ENCODE results near the gene GIMAP6.
"Not testable (repeated sequence)": the region's sequence is repeated elsewhere in the genome, so short reads cannot be mapped to it uniquely, and the experiment has no call there.

Gene GIMAP6

DNA sequence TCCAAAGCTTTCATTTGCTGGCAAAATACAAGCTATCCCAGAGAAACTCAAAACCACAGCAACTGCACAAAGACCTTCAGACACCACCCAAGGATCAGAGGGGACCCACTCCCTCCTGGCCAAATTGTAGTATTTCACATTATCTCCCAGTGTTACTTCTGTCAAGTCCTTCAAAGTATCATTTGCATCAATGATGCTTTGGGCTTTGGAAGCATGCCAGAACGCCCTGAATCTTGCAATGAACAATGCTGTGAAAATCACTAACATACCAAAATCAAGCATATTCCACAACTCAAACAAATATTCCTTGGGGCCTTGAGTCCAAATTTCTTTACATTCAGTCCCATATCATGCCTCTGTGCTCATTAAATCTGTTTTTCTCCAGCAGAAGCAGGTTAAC is 17.8 kb downstream of the GIMAP6 start:
- not testable (repeated sequence) for H2AK5ac ChIP-seq (ENCODE audit: low read length, severe bottlenecking); H3K4me2 ChIP-seq (ENCODE audit: low read length, poor library complexity, severe bottlenecking); H3K27ac ChIP-seq (ENCODE audit: low read length, poor library complexity, severe bottlenecking); H3K9ac ChIP-seq (ENCODE audit: low read length); H3K4me3 ChIP-seq (ENCODE audit: insufficient read depth in 1 of 2, low read depth in 1 of 2, low read length in 2 of 2); H3K9me3 ChIP-seq (ENCODE audit: control insufficient read depth, low read length); H4K91ac ChIP-seq (ENCODE audit: low read length); H2BK120ac ChIP-seq (ENCODE audit: low read depth, low read length); H2AFZ ChIP-seq (ENCODE audit: low read depth, low read length); H3K36me3 ChIP-seq (ENCODE audit: control insufficient read depth in 1 of 2, insufficient read depth in 2 of 2, low read depth in 1 of 2, low read length in 2 of 2); H3K4ac ChIP-seq (ENCODE audit: low read depth in 1 of 2, low read length in 2 of 2); H3K79me1 ChIP-seq (replicated peaks; ENCODE audit: low read length, poor library complexity, severe bottlenecking); H3K18ac ChIP-seq (ENCODE audit: low read depth in 1 of 2, low read length in 2 of 2); H3K23ac ChIP-seq (ENCODE audit: low read length in 2 of 2); H2BK15ac ChIP-seq (ENCODE audit: low read depth, poor library complexity, severe bottlenecking); H2BK12ac ChIP-seq (ENCODE audit: low read length in 2 of 2); H3K14ac ChIP-seq (ENCODE audit: low read length in 2 of 2); DNase-seq; H3K4me1 ChIP-seq (ENCODE audit: control insufficient read depth, insufficient read depth, low read depth, low read length); H2BK5ac ChIP-seq (ENCODE audit: low read depth, low read length, poor library complexity, severe bottlenecking); H4K8ac ChIP-seq (ENCODE audit: low read length); H3K27me3 ChIP-seq (ENCODE audit: control insufficient read depth in 1 of 2, insufficient read depth in 1 of 2, low read length in 2 of 2)
- 24% methylated on average over 1 of the region's 1 CpG for WGBS

GRCh38 chr7:150613880-150614279 is 18.3 kb downstream of the GIMAP6 start:
- no peak for DNase-seq
- Histone ChIP-seq H2AK5ac (ENCODE audit: low read length, severe bottlenecking) (no peak overlapping the region), H2BK12ac (ENCODE audit: low read length in 2 of 2) (no peak overlapping the region), H2BK15ac (ENCODE audit: low read depth, poor library complexity, severe bottlenecking) (no peak overlapping the region), H3K4me3 (ENCODE audit: insufficient read depth in 1 of 2, low read depth in 1 of 2, low read length in 2 of 2) (no peak overlapping the region), H4K91ac (ENCODE audit: low read length) (no peak overlapping the region), H3K4me2 (ENCODE audit: low read length, poor library complexity, severe bottlenecking) (no peak overlapping the region), H3K27me3 (ENCODE audit: control insufficient read depth in 1 of 2, insufficient read depth in 1 of 2, low read length in 2 of 2) (no peaks in the 10 kb centered on the region), H3K9me3 (ENCODE audit: control insufficient read depth, low read length) (no peaks in the 10 kb centered on the region), H3K23ac (ENCODE audit: low read length in 2 of 2) (no peak overlapping the region), H3K4ac (ENCODE audit: low read depth in 1 of 2, low read length in 2 of 2) (no peak overlapping the region), H3K9ac (ENCODE audit: low read length) (no peak overlapping the region), H3K36me3 (ENCODE audit: control insufficient read depth in 1 of 2, insufficient read depth in 2 of 2, low read depth in 1 of 2, low read length in 2 of 2) (no peaks in the 10 kb centered on the region), H3K27ac (ENCODE audit: low read length, poor library complexity, severe bottlenecking) (no peak overlapping the region), H3K18ac (ENCODE audit: low read depth in 1 of 2, low read length in 2 of 2) (no peak overlapping the region), H2BK120ac (ENCODE audit: low read depth, low read length) (no peak overlapping the region), H3K79me1 (replicated peaks; ENCODE audit: low read length, poor library complexity, severe bottlenecking) (no peaks in the 10 kb centered on the region), H3K4me1 (ENCODE audit: control insufficient read depth, insufficient read depth, low read depth, low read length) (no peaks in the 10 kb centered on the region), H2BK5ac (ENCODE audit: low read depth, low read length, poor library complexity, severe bottlenecking) (no peak overlapping the region), H4K8ac (ENCODE audit: low read length) (no peak overlapping the region), H2AFZ (ENCODE audit: low read depth, low read length) (no peak overlapping the region), H3K14ac (ENCODE audit: low read length in 2 of 2) (no peak overlapping the region)
- WGBS: 13% methylated on average over 1 of the region's 1 CpG

DNA sequence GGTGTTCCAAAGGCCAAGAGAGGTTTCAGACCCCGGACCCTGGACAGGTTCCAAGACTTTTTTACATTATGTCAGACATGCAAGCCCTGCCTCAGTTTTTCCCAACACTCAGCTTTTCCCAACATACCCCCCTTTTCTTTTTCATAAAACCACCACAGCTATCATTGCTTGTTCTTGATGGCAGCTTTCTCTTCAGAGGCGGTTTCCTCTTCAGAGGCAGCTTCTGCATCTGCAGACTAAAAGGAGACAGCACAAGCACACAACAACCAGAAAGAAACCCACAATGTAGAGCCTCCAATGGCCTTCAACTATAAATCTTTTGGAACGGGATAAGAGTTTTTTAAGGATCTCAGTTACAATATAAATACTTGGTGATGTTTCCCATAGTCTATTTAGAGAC is 19.3 kb downstream of the GIMAP6 start:
- Histone ChIP-seq H3K27me3 (ENCODE audit: control insufficient read depth in 1 of 2, insufficient read depth in 1 of 2, low read length in 2 of 2) (no peaks in the 10 kb centered on the region), H3K4ac (ENCODE audit: low read depth in 1 of 2, low read length in 2 of 2) (no peak overlapping the region), H3K9ac (ENCODE audit: low read length) (no peak overlapping the region), H4K91ac (ENCODE audit: low read length) (no peak overlapping the region), H3K27ac (ENCODE audit: low read length, poor library complexity, severe bottlenecking) (no peak overlapping the region), H3K79me1 (replicated peaks; ENCODE audit: low read length, poor library complexity, severe bottlenecking) (no peaks in the 10 kb centered on the region), H3K23ac (ENCODE audit: low read length in 2 of 2) (no peak overlapping the region), H2BK5ac (ENCODE audit: low read depth, low read length, poor library complexity, severe bottlenecking) (no peak overlapping the region), H3K9me3 (ENCODE audit: control insufficient read depth, low read length) (no peaks in the 10 kb centered on the region), H3K4me2 (ENCODE audit: low read length, poor library complexity, severe bottlenecking) (no peak overlapping the region), H3K14ac (ENCODE audit: low read length in 2 of 2) (no peak overlapping the region), H4K8ac (ENCODE audit: low read length) (no peak overlapping the region), H2BK15ac (ENCODE audit: low read depth, poor library complexity, severe bottlenecking) (no peak overlapping the region), H2BK12ac (ENCODE audit: low read length in 2 of 2) (no peak overlapping the region), H3K18ac (ENCODE audit: low read depth in 1 of 2, low read length in 2 of 2) (no peak overlapping the region), H3K4me1 (ENCODE audit: control insufficient read depth, insufficient read depth, low read depth, low read length) (no peaks in the 10 kb centered on the region), H2AFZ (ENCODE audit: low read depth, low read length) (no peak overlapping the region), H3K36me3 (ENCODE audit: control insufficient read depth in 1 of 2, insufficient read depth in 2 of 2, low read depth in 1 of 2, low read length in 2 of 2) (no peaks in the 10 kb centered on the region), H3K4me3 (ENCODE audit: insufficient read depth in 1 of 2, low read depth in 1 of 2, low read length in 2 of 2) (no peak overlapping the region), H2BK120ac (ENCODE audit: low read depth, low read length) (no peak overlapping the region), H2AK5ac (ENCODE audit: low read length, severe bottlenecking) (no peak overlapping the region)
- no peak for DNase-seq
- WGBS: 34% methylated on average over 2 of the region's 3 CpGs

GRCh38 chr7:150610233-150610632 is 22.0 kb downstream of the GIMAP6 start:
- Histone ChIP-seq H3K4me1 (ENCODE audit: control insufficient read depth, insufficient read depth, low read depth, low read length) (no peaks in the 10 kb centered on the region), H4K8ac (ENCODE audit: low read length) (no peak overlapping the region), H3K18ac (ENCODE audit: low read depth in 1 of 2, low read length in 2 of 2) (no peak overlapping the region), H2AFZ (ENCODE audit: low read depth, low read length) (no peak overlapping the region), H3K79me1 (replicated peaks; ENCODE audit: low read length, poor library complexity, severe bottlenecking) (no peaks in the 10 kb centered on the region), H3K36me3 (ENCODE audit: control insufficient read depth in 1 of 2, insufficient read depth in 2 of 2, low read depth in 1 of 2, low read length in 2 of 2) (no peaks in the 10 kb centered on the region), H2BK5ac (ENCODE audit: low read depth, low read length, poor library complexity, severe bottlenecking) (no peak overlapping the region), H2BK12ac (ENCODE audit: low read length in 2 of 2) (no peak overlapping the region), H2BK120ac (ENCODE audit: low read depth, low read length) (no peak overlapping the region), H3K14ac (ENCODE audit: low read length in 2 of 2) (no peak overlapping the region), H3K4me3 (ENCODE audit: insufficient read depth in 1 of 2, low read depth in 1 of 2, low read length in 2 of 2) (no peak overlapping the region), H3K27ac (ENCODE audit: low read length, poor library complexity, severe bottlenecking) (no peak overlapping the region), H4K91ac (ENCODE audit: low read length) (no peak overlapping the region), H3K27me3 (ENCODE audit: control insufficient read depth in 1 of 2, insufficient read depth in 1 of 2, low read length in 2 of 2) (no peaks in the 10 kb centered on the region), H3K9ac (ENCODE audit: low read length) (no peak overlapping the region), H3K4ac (ENCODE audit: low read depth in 1 of 2, low read length in 2 of 2) (no peak overlapping the region), H2AK5ac (ENCODE audit: low read length, severe bottlenecking) (no peak overlapping the region), H3K23ac (ENCODE audit: low read length in 2 of 2) (no peak overlapping the region), H3K9me3 (ENCODE audit: control insufficient read depth, low read length) (no peaks in the 10 kb centered on the region), H3K4me2 (ENCODE audit: low read length, poor library complexity, severe bottlenecking) (no peak overlapping the region), H2BK15ac (ENCODE audit: low read depth, poor library complexity, severe bottlenecking) (no peak overlapping the region)
- DNase-seq: no peak
- WGBS: 88% methylated on average over 1 of the region's 1 CpG

Data from mesenchymal stem cell (in vitro differentiated cells and primary cell).